K562 (cell line): ENCODE results near the gene TNFRSF11A. TPM values are rescaled to one million over a fixed set of nuclear protein-coding genes. Genes with fewer than 3 reads are reported as not detected.

Experiments used
- ATAC-seq: fragments of 200-7000 bp; cut with Tn5 transposase; 3 replicates; pipeline ENCODE4 v1.9.1; 2020; ENCODE audit warnings: moderate library complexity
- BruUV-seq: library from RNA; stranded (reverse); fragments of 400-500 nt; replicated peaks from 2 replicates; lab custom pipeline; 2021; lab: Mats Ljungman, UMichigan
- CTCF ChIA-PET: fragments of 300-600 bp; formaldehyde crosslinking; extraction: SDS; loops from one replicate; lab custom pipeline; 2021; ENCODE audit warnings: low intra/inter-chr PET ratio; lab: Yijun Ruan, JAX
- POLR2A ChIA-PET: fragments of 300-600, 350-650 bp; sonication (Branson Sonifier 250); formaldehyde crosslinking; extraction: SDS; loops from one replicate; lab custom pipeline; 2021; ENCODE audit warnings: antibody characterized with exemption, inconsistent platforms; lab: Yijun Ruan, JAX
- DNase-seq, 4 experiments: peaks; one replicate each; pipeline versions ENCODE4 v3.0.0 to v3.0.0-alpha.2; 2011 to 2018; ENCODE audit warnings: low spot score in 3 of 4, mixed read lengths in 3 of 4; ENCODE audit errors: extremely low read depth in 1 of 4
- FAIRE-seq: peaks from 2 replicates; lab custom pipeline; 2011; peaks lifted over from hg19 to GRCh38; lab: Jason Lieb, UNC
- H2AFZ ChIP-seq: 2 replicates; pipeline ENCODE4 v1.6.0; 2011; ENCODE audit warnings: low read depth, low read length, control low read depth, inconsistent platforms
- H3K27ac ChIP-seq: fragments of 200-600 bp; 3 replicates; pipeline ENCODE4 v1.8.0; 2011; ENCODE audit warnings: low read depth, mild to moderate bottlenecking, control low read depth, inconsistent platforms, low read length, moderate library complexity, mixed read lengths; ENCODE audit errors: extremely low read depth
- H3K27me3 ChIP-seq, 2 experiments: fragments of 300-600 bp in 1 of 2; 2 replicates in 1 of 2; 3 replicates in 1 of 2; pipeline versions ENCODE4 v1.6.0 to v1.8.0; 2011; ENCODE audit warnings: inconsistent platforms in 2 of 2, low read length in 2 of 2, mild to moderate bottlenecking in 1 of 2, mixed read lengths in 1 of 2, moderate library complexity in 1 of 2; ENCODE audit not compliant: control insufficient read depth in 2 of 2, insufficient read depth in 2 of 2
- H3K36me3 ChIP-seq: fragments of 300-600 bp; 3 replicates; pipeline ENCODE4 v1.8.0; 2011; ENCODE audit warnings: mild to moderate bottlenecking, low read length, inconsistent platforms; ENCODE audit not compliant: control insufficient read depth, insufficient read depth
- H3K4me1 ChIP-seq, 2 experiments: fragments of 200-600 bp in 1 of 2; replicated peaks in 1 of 2; 2 replicates in 1 of 2; 3 replicates in 1 of 2; pipeline versions ENCODE4 v1.5.1 to v1.8.0; 2011; ENCODE audit warnings: inconsistent platforms in 2 of 2, low read length in 2 of 2, mild to moderate bottlenecking in 1 of 2, mixed read lengths in 1 of 2, moderate library complexity in 1 of 2; ENCODE audit not compliant: control insufficient read depth in 2 of 2, insufficient read depth in 2 of 2
- H3K4me2 ChIP-seq: 2 replicates; pipeline ENCODE4 v1.6.1; 2011; ENCODE audit warnings: low read length, control low read depth, inconsistent platforms, mixed read lengths; ENCODE audit not compliant: insufficient read depth
- H3K4me3 ChIP-seq: fragments of 200-600 bp; sonication (generic), shearing (Covaris generic); 2 replicates; pipeline ENCODE4 v1.5.1; 2016; ENCODE audit warnings: control low read depth, inconsistent platforms
- H3K79me2 ChIP-seq: fragments of 200-600 bp; 3 replicates; pipeline ENCODE4 v1.8.0; 2011; ENCODE audit warnings: low read length, inconsistent platforms; ENCODE audit not compliant: control insufficient read depth, insufficient read depth
- H3K9ac ChIP-seq, 2 experiments: 2 replicates each; pipeline versions ENCODE4 v1.6.0 to v1.6.1; 2011; ENCODE audit warnings: low read depth in 2 of 2, low read length in 2 of 2, control low read depth in 1 of 2, inconsistent platforms in 1 of 2, mild to moderate bottlenecking in 1 of 2, mixed read lengths in 1 of 2; ENCODE audit not compliant: insufficient read depth in 1 of 2
- H3K9me1 ChIP-seq: one replicate; pipeline ENCODE4 v1.6.0; 2011; ENCODE audit warnings: inconsistent platforms, mild to moderate bottlenecking, low read length, moderate library complexity; ENCODE audit not compliant: control insufficient read depth, insufficient read depth
- H3K9me3 ChIP-seq: replicated peaks from 2 replicates; pipeline ENCODE4 v1.5.1; 2011; ENCODE audit warnings: low read depth, low read length, inconsistent platforms; ENCODE audit not compliant: control insufficient read depth, insufficient read depth
- H4K20me1 ChIP-seq: replicated peaks from 2 replicates; pipeline ENCODE4 v1.6.1; 2011; ENCODE audit warnings: low read length, inconsistent platforms, mixed read lengths; ENCODE audit not compliant: control insufficient read depth, insufficient read depth
- JUN ChIP-seq, 2 experiments: sonication (generic) in 1 of 2; formaldehyde crosslinking in 1 of 2; IDR thresholded peaks; 2 replicates each; pipeline versions ENCODE4 v1.6.1 to v1.8.0; 2012 to 2022; ENCODE audit warnings: borderline replicate concordance in 2 of 2, mild to moderate bottlenecking in 2 of 2, improper control_type of control experiment in 1 of 2, low read depth in 1 of 2, low read length in 1 of 2, missing genetic modification reagents in 1 of 2
- LARP7 ChIP-seq: fragments of 450-650 bp; IDR thresholded peaks from 2 replicates; pipeline ENCODE4 v1.6.1; 2016
- MCM7 ChIP-seq, 2 experiments: fragments of 450-650 bp; IDR thresholded peaks; 2 replicates each; pipeline ENCODE4 v1.6.1; 2016 to 2018
- MYC ChIP-seq, 2 experiments: fragments of 250-450 bp in 1 of 2; sonication (Bioruptor Pico) in 1 of 2; IDR thresholded peaks; 2 replicates each; pipeline versions ENCODE4 v1.5.1 to v1.6.1; 2012 to 2021; ENCODE audit warnings: low read depth in 2 of 2, borderline replicate concordance in 1 of 2, improper control_type of control experiment in 1 of 2, low read length in 1 of 2, mild to moderate bottlenecking in 1 of 2, moderate library complexity in 1 of 2
- POLR2AphosphoS2 ChIP-seq: IDR thresholded peaks from 2 replicates; pipeline ENCODE4 v1.6.1; 2012; ENCODE audit warnings: low read length, improper control_type of control experiment
- SMAD3 ChIP-seq: fragments of 450-650 bp; formaldehyde crosslinking; conservative IDR thresholded peaks from 2 replicates; pipeline ENCODE4 v1.4.0; 2020; ENCODE audit warnings: mild to moderate bottlenecking
- TAF7 ChIP-seq: fragments of 450-650 bp; IDR thresholded peaks from 2 replicates; pipeline ENCODE4 v1.6.1; 2016; ENCODE audit warnings: missing genetic modification characterization, missing compliant biosample characterization
- TCF3 ChIP-seq: sonication (generic); formaldehyde crosslinking; IDR thresholded peaks from 2 replicates; pipeline ENCODE4 v1.4.0; 2020; ENCODE audit warnings: mild to moderate bottlenecking, missing genetic modification reagents
- ZNF134 ChIP-seq: fragments of 250-450 bp; sonication (Bioruptor Pico); conservative IDR thresholded peaks from 2 replicates; pipeline ENCODE4 v1.4.0; 2020
- ZNF75A ChIP-seq: fragments of 450-650 bp; formaldehyde crosslinking; IDR thresholded peaks from 2 replicates; pipeline ENCODE4 v1.4.0; 2020; ENCODE audit warnings: mild to moderate bottlenecking
- WGBS: fragments of 100-300 bp; shearing (Covaris generic); methylation state at CpG from one replicate; pipeline ENCODE4 v1.1.6; 2016; ENCODE audit warnings: low coverage, mixed read lengths; ENCODE audit not compliant: insufficient coverage; ENCODE audit errors: missing lambda C conversion rate; 5-methylcytosine and 5-hydroxymethylcytosine counted together
- in situ Hi-C: fragments of 300-500 bp; cut with MboI; formaldehyde crosslinking; loops from 4 replicates; pipeline ENCODE4 v1.15.0; 2018; ENCODE audit warnings: inconsistent platforms, mixed read lengths
- intact Hi-C: fragments of 100-400 bp; cut with micrococcal nuclease; formaldehyde crosslinking; loops from 2 replicates; pipeline ENCODE4 v1.14.2; 2022
- polyA plus RNA-seq, 8 experiments: library from polyadenylated mRNA; depleted of rRNA in 4 of 8; stranded (reverse) in 5 of 8; unstranded in 3 of 8; fragments of >200 nt; fragmentation: Nextera tagmentation in 2 of 8; fragmentation: Illumina TruSeq in 1 of 8; extraction: Ambion mirVana in 2 of 8; extraction: Trizol in 1 of 8; gene quantifications; 2 replicates each; pipeline versions ENCODE4 v1.2.1 to v1.2.3, GENCODE V29; 2011 to 2014; ENCODE audit warnings: inconsistent platforms in 1 of 8, missing spikeins in 1 of 8
- total RNA-seq, 7 experiments: library from RNA; depleted of rRNA in 6 of 7; stranded (reverse); fragments of >200 nt in 6 of 7; fragmentation: Illumina TruSeq in 2 of 7; extraction: Trizol in 2 of 7; gene quantifications; 2 replicates each; pipeline versions ENCODE4 v1.2.1 to v1.2.3, GENCODE V29; 2011 to 2021; ENCODE audit warnings: low replicate concordance in 1 of 7
- TF ChIP-seq, protein P1 (sequence below): sonication (generic); formaldehyde crosslinking; IDR thresholded peaks from 2 replicates; pipeline ENCODE4 v1.8.1; 2023; ENCODE audit warnings: missing genetic modification reagents, mild to moderate bottlenecking, borderline replicate concordance
- TF ChIP-seq, protein P2 (sequence below): fragments of 250-450 bp; sonication (Bioruptor Pico); IDR thresholded peaks from 2 replicates; pipeline ENCODE4 v1.5.0; 2021; ENCODE audit warnings: mild to moderate bottlenecking, borderline replicate concordance
- TF ChIP-seq, protein P3 (sequence below): fragments of 250-450 bp; sonication (Bioruptor Pico); IDR thresholded peaks from 2 replicates; pipeline ENCODE4 v1.4.0; 2020; ENCODE audit warnings: mild to moderate bottlenecking, moderate library complexity, borderline replicate concordance

TNFRSF11A gene
- total and polyA plus RNA-seq, 9 of the 15 experiments (the other 6 are each of a cell fraction or from before 2014, with no cell fraction given), result 0.03 to 0.06 (median 0.04) TPM; not detected in 6

DNA sequence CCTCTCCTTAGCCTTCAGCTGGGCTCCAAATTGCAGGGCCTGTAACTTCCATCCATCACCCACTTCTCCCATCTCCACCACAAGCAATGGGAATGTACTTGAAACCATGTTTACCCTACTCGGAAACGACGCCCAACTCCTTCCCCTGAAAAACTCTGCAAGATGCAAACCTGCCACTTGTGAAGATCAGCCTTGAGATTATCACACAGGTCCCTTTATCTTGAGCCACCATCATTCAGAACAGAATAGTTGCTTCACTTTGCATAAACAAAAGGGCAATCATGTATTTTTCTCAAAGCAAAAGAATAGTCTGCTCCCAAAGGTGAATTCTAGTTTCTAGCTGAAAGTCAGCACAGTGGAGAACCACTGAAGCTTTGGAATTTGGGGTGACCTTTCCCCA, 75.8 kb downstream of the TNFRSF11A start:
- Histone ChIP-seq H3K9ac (no peak overlapping the region), H3K36me3 (no peaks in the 10 kb centered on the region), H3K4me1 (no peaks in the 10 kb centered on the region; a peak in 1 of 5 replicates), H3K4me2 (no peak overlapping the region), H3K27ac (no peak overlapping the region), H3K9me3 (no peaks in the 10 kb centered on the region; the same call in 1 of the 2 replicates), H2AFZ (no peak overlapping the region), H4K20me1 (no peaks in the 10 kb centered on the region), H3K4me3 (no peak overlapping the region), H3K27me3 (no peaks in the 10 kb centered on the region; a peak in 1 of 5 replicates), H3K79me2 (no peaks in the 10 kb centered on the region), H3K9me1 (no peaks in the 10 kb centered on the region)
- POLR2A ChIA-PET, result no interaction called here
- intact Hi-C loops, result no loop called here
- WGBS, result 6% methylated on average over 3 of the region's 3 CpGs
- in situ Hi-C loops, result no loop called here
- no peak for DNase-seq
- ATAC-seq, result no peak
- CTCF ChIA-PET, result no interaction called here
- no peak for FAIRE-seq
- BruUV-seq, result no TSS peak
- TF ChIP-seq MCM7 (IDR thresholded peaks at IDR 0.05) (no peak), SMAD3 (CRISPR knock-in tag) (no peak), LARP7 (no peak), TCF3 (CRISPR knock-in tag) (no peak), POLR2AphosphoS2 (no peak), JUN (IDR thresholded peaks at IDR 0.05; ENCODE audit: borderline replicate concordance, low read depth, low read length) (no peak), JUN (CRISPR knock-in tag; IDR thresholded peaks at IDR 0.05; ENCODE audit: borderline replicate concordance) (no peak), MYC (IDR thresholded peaks at IDR 0.05; ENCODE audit: low read depth, low read length) (no peak), MYC (CRISPR knock-in tag; IDR thresholded peaks at IDR 0.05; ENCODE audit: borderline replicate concordance, low read depth) (no peak), ZNF75A (CRISPR knock-in tag) (no peak), TAF7 (tag) (no peak), ZNF134 (CRISPR knock-in tag) (no peak)
- TF ChIP-seq, protein P1, sequence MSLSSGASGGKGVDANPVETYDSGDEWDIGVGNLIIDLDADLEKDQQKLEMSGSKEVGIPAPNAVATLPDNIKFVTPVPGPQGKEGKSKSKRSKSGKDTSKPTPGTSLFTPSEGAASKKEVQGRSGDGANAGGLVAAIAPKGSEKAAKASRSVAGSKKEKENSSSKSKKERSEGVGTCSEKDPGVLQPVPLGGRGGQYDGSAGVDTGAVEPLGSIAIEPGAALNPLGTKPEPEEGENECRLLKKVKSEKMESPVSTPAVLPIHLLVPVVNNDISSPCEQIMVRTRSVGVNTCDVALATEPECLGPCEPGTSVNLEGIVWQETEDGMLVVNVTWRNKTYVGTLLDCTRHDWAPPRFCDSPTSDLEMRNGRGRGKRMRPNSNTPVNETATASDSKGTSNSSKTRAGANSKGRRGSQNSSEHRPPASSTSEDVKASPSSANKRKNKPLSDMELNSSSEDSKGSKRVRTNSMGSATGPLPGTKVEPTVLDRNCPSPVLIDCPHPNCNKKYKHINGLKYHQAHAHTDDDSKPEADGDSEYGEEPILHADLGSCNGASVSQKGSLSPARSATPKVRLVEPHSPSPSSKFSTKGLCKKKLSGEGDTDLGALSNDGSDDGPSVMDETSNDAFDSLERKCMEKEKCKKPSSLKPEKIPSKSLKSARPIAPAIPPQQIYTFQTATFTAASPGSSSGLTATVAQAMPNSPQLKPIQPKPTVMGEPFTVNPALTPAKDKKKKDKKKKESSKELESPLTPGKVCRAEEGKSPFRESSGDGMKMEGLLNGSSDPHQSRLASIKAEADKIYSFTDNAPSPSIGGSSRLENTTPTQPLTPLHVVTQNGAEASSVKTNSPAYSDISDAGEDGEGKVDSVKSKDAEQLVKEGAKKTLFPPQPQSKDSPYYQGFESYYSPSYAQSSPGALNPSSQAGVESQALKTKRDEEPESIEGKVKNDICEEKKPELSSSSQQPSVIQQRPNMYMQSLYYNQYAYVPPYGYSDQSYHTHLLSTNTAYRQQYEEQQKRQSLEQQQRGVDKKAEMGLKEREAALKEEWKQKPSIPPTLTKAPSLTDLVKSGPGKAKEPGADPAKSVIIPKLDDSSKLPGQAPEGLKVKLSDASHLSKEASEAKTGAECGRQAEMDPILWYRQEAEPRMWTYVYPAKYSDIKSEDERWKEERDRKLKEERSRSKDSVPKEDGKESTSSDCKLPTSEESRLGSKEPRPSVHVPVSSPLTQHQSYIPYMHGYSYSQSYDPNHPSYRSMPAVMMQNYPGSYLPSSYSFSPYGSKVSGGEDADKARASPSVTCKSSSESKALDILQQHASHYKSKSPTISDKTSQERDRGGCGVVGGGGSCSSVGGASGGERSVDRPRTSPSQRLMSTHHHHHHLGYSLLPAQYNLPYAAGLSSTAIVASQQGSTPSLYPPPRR (CRISPR knock-in tag), result no peak
- TF ChIP-seq, protein P2, sequence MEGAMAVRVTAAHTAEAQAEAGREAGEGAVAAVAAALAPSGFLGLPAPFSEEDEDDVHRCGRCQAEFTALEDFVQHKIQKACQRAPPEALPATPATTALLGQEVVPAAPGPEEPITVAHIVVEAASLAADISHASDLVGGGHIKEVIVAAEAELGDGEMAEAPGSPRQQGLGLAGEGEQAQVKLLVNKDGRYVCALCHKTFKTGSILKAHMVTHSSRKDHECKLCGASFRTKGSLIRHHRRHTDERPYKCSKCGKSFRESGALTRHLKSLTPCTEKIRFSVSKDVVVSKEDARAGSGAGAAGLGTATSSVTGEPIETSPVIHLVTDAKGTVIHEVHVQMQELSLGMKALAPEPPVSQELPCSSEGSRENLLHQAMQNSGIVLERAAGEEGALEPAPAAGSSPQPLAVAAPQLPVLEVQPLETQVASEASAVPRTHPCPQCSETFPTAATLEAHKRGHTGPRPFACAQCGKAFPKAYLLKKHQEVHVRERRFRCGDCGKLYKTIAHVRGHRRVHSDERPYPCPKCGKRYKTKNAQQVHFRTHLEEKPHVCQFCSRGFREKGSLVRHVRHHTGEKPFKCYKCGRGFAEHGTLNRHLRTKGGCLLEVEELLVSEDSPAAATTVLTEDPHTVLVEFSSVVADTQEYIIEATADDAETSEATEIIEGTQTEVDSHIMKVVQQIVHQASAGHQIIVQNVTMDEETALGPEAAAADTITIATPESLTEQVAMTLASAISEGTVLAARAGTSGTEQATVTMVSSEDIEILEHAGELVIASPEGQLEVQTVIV (CRISPR knock-in tag), result no peak
- TF ChIP-seq, protein P3, sequence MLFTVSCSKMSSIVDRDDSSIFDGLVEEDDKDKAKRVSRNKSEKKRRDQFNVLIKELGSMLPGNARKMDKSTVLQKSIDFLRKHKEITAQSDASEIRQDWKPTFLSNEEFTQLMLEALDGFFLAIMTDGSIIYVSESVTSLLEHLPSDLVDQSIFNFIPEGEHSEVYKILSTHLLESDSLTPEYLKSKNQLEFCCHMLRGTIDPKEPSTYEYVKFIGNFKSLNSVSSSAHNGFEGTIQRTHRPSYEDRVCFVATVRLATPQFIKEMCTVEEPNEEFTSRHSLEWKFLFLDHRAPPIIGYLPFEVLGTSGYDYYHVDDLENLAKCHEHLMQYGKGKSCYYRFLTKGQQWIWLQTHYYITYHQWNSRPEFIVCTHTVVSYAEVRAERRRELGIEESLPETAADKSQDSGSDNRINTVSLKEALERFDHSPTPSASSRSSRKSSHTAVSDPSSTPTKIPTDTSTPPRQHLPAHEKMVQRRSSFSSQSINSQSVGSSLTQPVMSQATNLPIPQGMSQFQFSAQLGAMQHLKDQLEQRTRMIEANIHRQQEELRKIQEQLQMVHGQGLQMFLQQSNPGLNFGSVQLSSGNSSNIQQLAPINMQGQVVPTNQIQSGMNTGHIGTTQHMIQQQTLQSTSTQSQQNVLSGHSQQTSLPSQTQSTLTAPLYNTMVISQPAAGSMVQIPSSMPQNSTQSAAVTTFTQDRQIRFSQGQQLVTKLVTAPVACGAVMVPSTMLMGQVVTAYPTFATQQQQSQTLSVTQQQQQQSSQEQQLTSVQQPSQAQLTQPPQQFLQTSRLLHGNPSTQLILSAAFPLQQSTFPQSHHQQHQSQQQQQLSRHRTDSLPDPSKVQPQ, result no peak
